Retinal pigment epithelial cell (primary cell): ENCODE data around the gene PRDM5.

Experiments
- DNase-seq: peaks from one replicate; pipeline ENCODE4 v3.0.0-alpha.2; 2010; ENCODE audit warnings: low read depth
- H3K4me3 ChIP-seq: 2 replicates; pipeline ENCODE4 v1.5.1; 2011; ENCODE audit warnings: mild to moderate bottlenecking, low read length, control low read depth, moderate library complexity
- TF ChIP-seq, protein P1 (sequence below): conservative IDR thresholded peaks from 2 replicates; pipeline ENCODE4 v1.5.1; 2011; ENCODE audit warnings: low read depth, low read length, control low read depth, inconsistent platforms

PRDM5 gene

GRCh38 chr4:120775431-120775830 is 147.1 kb downstream of the PRDM5 start:
- no peak for DNase-seq
- H3K4me3 ChIP-seq = no peak overlapping the region
- TF ChIP-seq, protein P1, sequence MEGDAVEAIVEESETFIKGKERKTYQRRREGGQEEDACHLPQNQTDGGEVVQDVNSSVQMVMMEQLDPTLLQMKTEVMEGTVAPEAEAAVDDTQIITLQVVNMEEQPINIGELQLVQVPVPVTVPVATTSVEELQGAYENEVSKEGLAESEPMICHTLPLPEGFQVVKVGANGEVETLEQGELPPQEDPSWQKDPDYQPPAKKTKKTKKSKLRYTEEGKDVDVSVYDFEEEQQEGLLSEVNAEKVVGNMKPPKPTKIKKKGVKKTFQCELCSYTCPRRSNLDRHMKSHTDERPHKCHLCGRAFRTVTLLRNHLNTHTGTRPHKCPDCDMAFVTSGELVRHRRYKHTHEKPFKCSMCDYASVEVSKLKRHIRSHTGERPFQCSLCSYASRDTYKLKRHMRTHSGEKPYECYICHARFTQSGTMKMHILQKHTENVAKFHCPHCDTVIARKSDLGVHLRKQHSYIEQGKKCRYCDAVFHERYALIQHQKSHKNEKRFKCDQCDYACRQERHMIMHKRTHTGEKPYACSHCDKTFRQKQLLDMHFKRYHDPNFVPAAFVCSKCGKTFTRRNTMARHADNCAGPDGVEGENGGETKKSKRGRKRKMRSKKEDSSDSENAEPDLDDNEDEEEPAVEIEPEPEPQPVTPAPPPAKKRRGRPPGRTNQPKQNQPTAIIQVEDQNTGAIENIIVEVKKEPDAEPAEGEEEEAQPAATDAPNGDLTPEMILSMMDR = no peak

- H3K4me3 ChIP-seq = no peak overlapping the region
- DNase-seq = no peak
- TF ChIP-seq, protein P1 = no peak
These were observed 148.9 kb downstream of the PRDM5 start for GRCh38 chr4:120773641-120774040.

DNA sequence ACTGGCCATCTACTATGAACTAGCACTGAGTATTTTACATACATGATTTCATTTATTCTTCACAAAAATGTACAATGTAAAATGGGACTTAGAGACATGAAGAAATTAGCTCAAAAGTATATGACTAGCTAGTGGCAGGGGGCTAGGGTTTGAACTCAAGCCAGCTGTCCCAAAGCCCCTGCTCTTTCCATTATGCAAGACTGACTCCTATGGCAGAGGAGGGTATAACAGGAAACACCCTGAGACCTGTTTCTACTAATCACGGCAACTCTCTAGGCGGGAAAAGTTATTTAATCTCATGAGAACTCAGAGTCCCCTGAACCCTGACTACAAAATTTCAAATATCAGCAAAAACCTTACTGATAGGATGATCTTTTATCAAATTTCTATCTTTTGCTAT is 150.6 kb downstream of the PRDM5 start:
- DNase-seq = no peak
- H3K4me3 ChIP-seq = no peak overlapping the region
- TF ChIP-seq, protein P1 = no peak

- no peak overlapping the region for H3K4me3 ChIP-seq
- TF ChIP-seq, protein P1 = no peak
- DNase-seq = no peak
These were observed 151.6 kb downstream of the PRDM5 start for GRCh38 chr4:120770897-120771296.

GRCh38 chr4:120769227-120769626 is 153.3 kb downstream of the PRDM5 start:
- TF ChIP-seq, protein P1 = no peak
- DNase-seq = peak; percentile 93
- no peak overlapping the region for H3K4me3 ChIP-seq

DNA sequence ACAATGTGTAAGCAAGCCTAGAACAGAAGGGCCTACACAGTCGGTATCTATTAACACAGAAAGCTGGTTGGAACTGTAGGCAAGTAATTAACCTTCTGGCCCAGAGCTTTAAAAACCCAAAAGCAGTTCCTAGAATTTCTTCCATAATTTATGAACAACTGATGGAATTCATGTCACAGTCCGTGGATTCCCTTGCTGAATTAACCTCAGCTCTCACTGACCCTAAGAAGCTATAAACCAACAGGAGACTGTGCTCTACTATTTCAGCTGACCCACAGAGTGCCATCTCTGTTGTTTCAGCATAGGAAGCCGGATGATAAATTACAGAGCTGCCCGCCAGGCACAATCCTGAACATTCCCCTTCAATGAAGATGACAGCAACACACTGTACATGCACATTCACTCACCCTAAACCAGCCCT is 157.3 kb downstream of the PRDM5 start:
- TF ChIP-seq, protein P1 = no peak
- DNase-seq = no peak
- H3K4me3 ChIP-seq = no peak overlapping the region

DNA sequence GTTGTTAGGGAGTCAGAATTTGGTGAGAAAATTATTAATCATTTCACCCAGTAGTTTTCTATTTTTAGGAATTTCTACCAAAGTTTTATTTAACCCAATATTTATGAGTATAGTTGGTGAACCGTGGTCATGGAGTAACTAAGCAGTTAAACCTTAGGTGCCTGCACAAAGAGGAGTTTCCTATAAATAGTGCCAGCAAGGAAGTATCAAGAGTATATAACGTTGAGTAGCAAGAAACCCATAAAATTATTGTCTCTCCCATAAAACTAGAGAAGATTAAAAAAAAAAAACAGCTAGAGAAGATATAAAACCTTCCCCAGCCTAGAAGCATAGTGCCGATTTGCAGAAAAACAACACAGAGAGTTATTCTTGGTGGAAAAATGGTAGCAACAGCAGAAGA is 158.9 kb downstream of the PRDM5 start:
- DNase-seq = no peak
- TF ChIP-seq, protein P1 = no peak
- no peak overlapping the region for H3K4me3 ChIP-seq
